Muscle of back (tissue), 11 donors: ENCODE measurements around the gene CRACR2B. TPM values are rescaled to one million over a fixed set of nuclear protein-coding genes. Genes with fewer than 3 reads are reported as not detected.
A peak's percentile ranks its signal among the peaks of the same experiment; 100 is the strongest.

ENCODE experiments used
- DNase-seq, 3 donors: peaks; one replicate each; pipeline versions ENCODE4 v3.0.0 to v3.0.0-alpha.2; 2013
- polyA plus RNA-seq, 10 donors: library from polyadenylated mRNA; unstranded; fragments of 120-200 nt; gene quantifications; one replicate each; pipeline ENCODE4 v1.2.1, GENCODE V29; 2013; ENCODE audit not compliant: insufficient read length in 10 of 10

Gene CRACR2B
- polyA plus RNA-seq, 10 donors = 8.2 to 16.0 (median 10.9) TPM

DNA sequence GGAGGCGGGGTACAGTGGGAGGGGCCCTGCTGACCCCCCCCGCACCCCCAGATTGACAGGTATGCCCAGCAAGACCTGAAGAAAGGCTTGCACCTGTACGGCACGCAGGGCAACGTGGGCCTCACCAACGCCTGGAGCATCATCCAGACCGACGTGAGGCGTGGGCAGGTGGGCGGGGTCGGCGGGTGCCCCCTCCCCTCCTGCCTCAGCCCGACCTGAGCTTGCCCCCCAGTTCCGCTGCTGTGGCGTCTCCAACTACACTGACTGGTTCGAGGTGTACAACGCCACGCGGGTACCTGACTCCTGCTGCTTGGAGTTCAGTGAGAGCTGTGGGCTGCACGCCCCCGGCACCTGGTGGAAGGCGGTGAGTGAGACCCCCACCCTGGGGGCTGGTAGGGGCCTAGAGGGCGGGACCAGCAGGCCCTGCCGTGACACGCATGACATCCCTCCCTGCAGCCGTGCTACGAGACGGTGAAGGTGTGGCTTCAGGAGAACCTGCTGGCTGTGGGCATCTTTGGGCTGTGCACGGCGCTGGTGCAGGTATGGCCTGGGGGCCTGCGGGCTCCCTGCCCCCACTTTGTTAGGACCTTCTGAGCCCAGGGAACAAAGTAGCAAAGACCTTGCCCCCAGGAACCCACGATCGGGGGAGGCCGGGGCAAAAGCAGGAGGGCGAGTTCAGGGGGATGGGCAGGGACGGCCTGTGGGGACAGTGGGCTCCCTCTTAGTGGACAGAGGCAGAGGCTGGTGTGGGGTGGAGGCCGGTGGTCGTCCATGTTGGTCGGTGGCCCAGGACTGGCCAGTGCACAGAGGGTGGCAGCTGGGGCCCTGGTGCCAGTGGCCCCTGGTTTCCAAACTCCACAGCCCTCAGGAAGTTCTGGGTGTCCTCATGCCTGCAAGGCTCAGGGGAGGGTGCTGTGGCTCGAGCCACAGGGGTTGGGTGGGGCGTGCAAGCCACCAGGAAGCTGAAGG is 38.0 kb downstream of the CRACR2B start:
- DNase-seq = peak in 1 of 3 donors; percentile 14

DNA sequence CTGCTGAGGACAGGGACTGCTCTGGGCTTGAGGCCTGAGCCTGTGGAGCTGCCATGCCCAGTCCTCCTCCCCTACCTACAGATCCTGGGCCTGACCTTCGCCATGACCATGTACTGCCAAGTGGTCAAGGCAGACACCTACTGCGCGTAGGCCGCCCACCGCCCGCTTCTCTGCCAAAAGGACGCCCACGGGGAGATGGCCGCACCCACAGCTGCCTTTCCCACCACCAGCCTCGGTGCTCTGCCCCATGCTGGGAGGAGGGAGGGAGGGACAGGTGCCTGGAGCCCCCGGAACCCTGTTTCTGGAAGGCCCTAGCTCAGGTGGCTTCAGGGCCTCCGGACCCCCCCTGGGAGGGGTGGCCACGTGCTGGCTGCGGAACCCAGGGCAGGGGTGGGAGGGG is 38.8 kb downstream of the CRACR2B start:
- no peak for DNase-seq

DNA sequence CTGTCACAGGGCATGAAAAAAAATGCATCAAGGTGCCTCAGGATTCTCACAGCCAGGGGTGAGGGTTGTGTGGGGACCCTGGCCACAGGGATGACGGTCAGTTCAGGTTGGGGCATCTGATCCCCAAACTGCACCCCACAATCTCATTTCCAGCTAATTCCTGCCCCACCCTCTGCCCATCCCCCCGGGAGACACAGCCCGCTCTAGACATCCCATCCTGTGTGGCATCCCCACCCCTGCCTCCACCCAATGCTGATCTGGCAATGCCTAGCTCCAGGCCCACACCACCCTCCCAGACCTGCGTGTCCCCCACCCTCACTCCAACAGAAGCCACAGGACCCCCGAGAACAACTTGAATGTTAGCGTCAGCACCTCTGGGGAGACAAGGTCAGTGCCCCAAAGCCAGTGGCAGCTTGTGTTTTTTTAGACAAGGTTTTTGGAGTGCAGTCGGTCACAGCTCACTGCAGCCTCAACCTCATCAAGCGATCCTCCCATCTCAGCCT is 40.2 kb downstream of the CRACR2B start:
- DNase-seq = no peak

DNA sequence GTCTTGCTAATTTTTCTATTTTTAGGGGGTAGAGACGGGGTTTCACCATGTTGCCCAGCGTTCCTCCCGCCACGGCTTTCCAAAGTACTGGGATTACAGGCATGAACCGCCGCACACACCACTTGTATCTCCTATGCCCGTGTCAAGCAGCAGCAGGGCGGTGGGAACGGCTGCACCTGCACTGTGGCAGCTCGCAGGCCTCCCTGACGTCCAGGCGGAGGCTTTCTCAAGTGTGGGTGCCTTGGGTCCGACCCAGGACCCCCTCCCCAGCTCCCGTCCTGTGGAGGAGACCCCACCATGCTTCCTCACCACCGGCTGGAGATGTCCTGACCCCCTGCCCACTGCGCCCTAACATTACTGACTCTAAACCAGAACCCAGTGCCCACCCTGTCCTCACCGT is 40.7 kb downstream of the CRACR2B start:
- no peak for DNase-seq

DNA sequence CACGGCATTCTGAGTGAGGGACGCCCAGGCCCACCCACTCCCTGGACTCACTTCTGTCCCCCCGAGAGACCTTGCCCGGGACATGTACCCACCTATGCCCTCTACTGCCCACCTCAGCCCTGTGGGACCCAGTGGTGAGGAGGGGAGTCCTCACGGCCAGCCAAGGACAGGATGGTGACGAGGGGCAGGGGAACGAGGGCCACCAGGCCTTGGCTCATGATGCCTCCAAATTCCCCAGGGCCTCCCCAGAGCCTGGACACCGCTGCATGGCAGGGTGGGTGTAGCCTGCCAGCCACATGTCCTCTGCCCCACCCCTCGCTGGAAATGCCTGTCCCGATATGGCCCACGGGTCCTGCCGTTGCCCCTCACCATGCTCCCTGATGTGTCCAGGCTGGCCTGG is 41.1 kb downstream of the CRACR2B start:
- no peak for DNase-seq

DNA sequence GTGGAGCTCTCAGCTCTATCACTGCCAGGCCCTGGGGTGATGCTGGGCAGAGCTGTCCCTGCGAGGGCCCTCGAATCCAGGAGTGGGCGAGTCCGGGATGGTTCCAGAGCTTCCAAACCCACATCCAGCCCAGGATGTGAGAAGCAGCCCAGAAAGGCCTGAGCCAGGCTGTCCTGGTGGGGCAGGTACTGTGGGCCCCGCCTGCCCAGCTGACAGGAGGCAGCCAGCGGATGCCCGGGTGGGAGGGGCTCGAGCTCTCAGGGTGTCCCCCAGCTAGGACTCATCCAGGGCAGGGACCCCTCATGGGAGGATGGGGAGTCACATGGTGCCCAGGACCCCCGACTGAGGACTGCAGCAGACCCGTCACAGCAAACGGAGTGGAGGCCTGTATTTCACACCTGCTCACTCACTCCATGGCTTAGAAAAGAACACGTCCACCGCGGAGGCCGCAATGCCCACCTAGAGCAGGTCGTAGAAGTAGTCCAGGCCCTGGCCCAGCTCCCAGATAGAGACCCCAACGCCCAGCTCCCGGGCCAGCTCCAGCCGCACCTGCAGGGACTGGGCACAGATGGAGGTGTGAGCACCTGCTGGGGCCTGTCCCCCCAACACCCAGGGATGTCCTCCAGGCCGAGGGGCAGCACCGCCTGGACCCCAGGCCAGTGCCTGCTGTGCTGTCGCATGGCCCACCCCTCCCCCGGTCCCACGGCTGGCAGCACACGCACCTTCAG is 41.8 kb downstream of the CRACR2B start:
- no peak for DNase-seq

DNA sequence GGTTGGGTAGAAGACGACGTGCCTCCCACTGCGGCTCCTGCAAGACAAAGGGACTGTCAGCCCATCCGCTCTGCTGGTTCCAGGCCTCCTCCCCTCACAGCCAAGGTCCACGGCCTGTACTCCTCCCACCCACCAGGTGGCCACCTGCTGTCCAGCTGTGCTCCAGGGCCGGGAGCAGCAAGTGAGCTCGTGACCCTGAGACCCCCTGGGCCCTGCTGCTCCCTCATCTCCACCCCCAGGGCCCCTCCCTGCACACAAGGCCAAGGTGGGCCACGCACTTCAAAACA is 42.4 kb downstream of the CRACR2B start:
- DNase-seq = peak in 1 of 3 donors; percentile 23

DNA sequence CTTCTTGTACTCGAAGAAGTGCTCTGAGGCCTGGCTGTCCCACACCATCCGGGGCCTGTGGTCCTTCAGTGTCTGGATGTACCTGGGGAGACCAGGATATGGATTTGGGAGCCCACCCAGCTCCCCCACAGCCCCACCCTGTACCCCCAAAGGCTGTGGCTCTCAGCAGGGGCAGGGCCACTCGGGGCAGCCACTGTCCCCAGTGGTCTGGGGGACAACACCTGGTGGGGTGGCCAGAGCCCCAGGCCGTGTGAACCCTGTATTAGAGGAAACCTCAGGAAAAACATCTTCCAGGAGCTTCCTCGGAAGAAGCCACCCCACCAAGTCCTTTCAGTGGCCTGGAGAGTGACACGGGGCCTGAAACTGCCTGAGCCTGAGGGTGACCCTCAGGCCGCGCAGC is 42.7 kb downstream of the CRACR2B start:
- DNase-seq = no peak

DNA sequence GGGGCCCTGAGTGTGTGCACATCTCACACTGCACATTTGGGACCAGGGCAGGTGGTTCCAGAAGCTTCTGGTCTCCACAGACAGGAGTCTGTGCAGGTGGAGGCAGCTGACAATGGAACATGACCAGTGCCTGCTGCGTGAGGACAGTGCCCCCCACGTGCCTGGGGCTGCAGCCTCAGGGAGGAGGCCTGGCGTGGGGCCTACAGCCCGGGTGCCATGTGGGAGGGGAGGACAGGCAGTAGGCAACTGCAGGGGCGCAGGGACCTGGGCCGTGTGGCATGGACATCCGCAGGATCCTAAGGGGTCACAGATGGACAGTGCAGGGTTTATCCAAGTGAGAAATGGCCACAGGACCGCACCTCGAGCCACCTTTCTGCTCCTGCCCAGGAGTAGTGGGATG is 43.8 kb downstream of the CRACR2B start:
- DNase-seq = no peak

DNA sequence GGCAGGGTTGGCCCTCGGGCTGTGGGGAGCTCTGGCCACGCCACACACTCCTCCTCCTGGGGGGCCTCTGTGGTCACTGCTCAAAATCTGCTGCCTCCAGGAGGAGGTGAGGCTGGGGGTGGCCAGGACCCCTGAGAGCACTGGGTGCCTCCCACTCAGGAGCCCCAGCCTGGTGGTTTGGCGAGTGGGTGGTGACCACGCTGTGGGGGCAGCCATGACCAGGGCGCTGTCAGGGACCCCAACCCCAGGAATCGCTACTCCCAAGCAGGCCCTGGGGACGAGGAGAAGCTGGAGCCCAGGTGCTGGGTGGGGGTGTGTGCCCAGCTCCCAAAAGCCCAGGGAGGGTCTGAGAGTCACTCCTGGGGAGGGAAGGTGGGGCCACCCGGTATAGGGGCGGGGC is 45.1 kb downstream of the CRACR2B start:
- DNase-seq = no peak

DNA sequence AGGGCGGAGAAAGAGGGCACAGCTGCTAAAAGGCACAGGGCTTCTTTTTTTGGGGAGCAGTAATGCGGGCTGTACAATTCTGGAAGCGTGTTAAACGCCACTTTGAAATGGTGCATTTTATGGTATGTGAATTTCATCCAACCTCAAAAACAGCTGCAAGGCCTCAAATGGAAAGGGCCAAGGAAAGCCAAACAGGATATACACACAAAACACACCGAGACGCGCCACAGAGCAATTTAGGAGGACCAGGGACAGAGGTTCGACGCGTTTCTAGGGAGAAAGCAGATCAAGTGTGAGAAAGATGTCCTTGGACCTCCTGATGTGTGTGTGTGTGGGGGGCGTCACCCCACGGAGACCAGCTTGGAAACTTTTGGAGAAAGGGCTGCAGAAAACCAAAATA is 46.0 kb downstream of the CRACR2B start:
- peak in 1 of 3 donors; percentile 75 for DNase-seq

DNA sequence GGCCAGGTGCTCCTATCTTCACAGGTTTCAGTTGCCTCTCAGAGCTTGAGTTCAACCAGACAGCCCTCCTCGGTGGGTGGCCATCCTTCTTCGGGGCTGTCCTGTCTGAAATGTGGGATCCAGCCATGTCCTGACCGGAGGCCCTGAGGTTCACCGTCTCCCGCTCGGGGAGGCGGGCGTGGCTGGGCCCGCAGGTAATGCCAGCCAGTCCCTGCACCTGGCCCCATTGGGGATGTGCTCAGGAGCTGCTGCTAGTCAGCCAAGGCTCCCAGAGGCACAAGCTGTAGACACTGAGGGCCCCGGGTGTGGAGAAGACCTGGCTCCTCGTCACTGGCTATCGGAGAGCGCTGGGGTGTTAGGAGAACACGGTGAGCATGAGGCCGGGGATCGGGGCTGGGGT is 47.5 kb downstream of the CRACR2B start:
- DNase-seq = no peak

DNA sequence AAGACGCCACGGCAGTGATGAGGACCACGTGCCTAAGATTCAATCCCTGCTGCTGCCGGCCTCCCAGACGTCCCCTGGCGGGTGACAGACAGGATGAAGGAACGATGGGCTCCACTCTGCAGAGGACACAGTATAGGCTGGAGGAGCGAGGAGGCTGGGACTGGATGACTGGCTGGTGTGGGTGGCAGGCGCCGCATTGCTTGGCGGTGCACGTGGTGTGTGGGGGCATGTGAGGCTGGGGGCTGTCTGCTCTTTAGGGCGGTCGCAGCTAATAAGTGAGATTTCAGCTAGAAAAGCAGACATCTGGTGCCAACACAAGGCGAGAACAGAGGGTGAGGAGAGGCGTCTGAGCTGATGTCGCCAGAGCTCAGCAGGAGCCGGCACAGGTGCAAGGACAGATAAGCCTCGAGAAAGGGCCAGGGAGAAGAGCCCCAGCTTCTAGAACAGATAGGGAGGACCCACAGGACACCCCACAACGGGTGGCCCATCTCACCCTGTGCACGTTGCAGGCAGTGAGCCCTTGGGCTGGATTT is 48.1 kb downstream of the CRACR2B start:
- no peak for DNase-seq

DNA sequence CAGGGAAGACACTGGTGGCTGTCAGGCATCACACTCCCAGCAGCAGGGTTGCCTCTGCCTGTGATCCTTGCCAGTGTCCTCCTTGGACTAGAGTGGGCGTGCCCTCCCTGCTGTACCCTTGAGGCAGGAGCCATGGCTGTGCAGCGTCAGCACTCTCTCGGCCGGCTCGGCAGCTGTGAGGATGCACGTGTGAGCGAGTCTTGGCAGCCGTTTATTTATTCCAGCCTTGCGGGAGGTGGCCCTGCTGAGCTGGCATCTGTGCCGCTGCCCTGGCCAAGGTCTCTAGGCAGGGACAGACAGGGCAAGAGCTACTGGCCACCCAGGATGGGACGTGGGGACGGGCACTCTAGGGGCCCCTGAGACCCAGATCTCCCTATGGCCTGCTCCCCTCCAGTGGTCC is 48.8 kb downstream of the CRACR2B start:
- DNase-seq = peak in 2 of 3 donors; percentile 49 to 62

DNA sequence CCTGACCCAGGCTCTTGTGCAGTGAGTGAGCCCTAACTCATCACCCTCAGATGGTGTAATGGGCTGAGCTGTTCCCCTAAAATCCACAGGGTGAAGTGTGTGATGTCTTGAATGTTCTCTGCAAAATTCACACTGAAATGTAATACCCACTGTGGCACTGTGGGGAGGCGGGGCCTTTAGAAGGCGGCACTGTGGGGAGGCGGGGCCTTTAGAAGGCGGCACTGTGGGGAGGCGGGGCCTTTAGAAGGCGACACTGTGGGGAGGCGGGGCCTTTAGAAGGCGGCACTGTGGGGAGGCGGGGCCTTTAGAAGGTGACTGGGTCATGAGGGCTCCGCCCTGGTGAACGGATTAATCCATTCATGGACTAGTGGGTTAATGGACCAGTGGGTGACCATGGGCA is 49.8 kb downstream of the CRACR2B start:
- no peak for DNase-seq

DNA sequence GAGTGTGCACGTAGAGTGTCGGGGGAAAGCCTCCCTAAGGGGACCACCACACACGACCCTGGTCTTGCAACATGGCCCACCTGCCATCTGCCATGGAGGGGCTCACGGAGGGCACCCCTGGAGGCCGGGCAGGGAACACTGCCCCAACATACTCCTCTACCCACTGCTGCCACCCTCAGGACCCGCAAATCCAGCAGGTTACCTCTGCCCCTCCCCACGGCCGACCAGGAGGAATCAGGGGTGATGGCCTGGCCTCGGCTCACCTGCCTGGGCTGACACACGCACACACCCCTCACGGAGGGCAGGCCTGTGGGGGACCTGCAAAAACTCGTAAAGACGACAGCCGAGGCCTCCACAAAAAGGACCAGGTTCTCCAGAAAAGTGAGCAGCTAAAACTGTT is 52.7 kb downstream of the CRACR2B start:
- no peak for DNase-seq

Other genes with a start within 250 kb of the CRACR2B start
- 10 to 100 TPM in 4 of 10 donors, 1 to 10 TPM in 6; 6.3 to 13.1 (median 9.6) TPM for gene IRF7, start 212.0 kb upstream of the CRACR2B start, polyA plus RNA-seq
- gene CDHR5, start 203.0 kb upstream of the CRACR2B start, polyA plus RNA-seq = 1 to 10 TPM in 7 of 10 donors, under 1 TPM in 3; 0.60 to 2.1 (median 1.2) TPM
- 100 to 1,000 TPM in 1 of 10 donors, 10 to 100 TPM in 9; 31.7 to 107 (median 61.3) TPM for gene SCT, start 200.7 kb upstream of the CRACR2B start, polyA plus RNA-seq
- under 1 TPM; 0.23 to 0.90 (median 0.73) TPM for gene DRD4, start 190.7 kb upstream of the CRACR2B start, polyA plus RNA-seq
- 10 to 100 TPM; 22.1 to 40.7 (median 29.2) TPM for gene DEAF1, start 132.7 kb upstream of the CRACR2B start, polyA plus RNA-seq
- gene TMEM80, start 132.1 kb upstream of the CRACR2B start, polyA plus RNA-seq = 10 to 100 TPM; 10.6 to 27.9 (median 16.7) TPM
- gene EPS8L2, start 121.7 kb upstream of the CRACR2B start, polyA plus RNA-seq = 1 to 10 TPM; 1.5 to 9.0 (median 2.8) TPM
- 10 to 100 TPM; 55.0 to 92.1 (median 66.3) TPM for gene TALDO1, start 80.5 kb upstream of the CRACR2B start, polyA plus RNA-seq
- gene GATD1, start 50.4 kb upstream of the CRACR2B start, polyA plus RNA-seq = 10 to 100 TPM; 30.5 to 49.5 (median 39.2) TPM
- 1 to 10 TPM in 1 of 10 donors, under 1 TPM in 9; 0.35 to 1.0 (median 0.60) TPM for gene CEND1, start 37.8 kb upstream of the CRACR2B start, polyA plus RNA-seq
- gene SLC25A22, start 29.6 kb upstream of the CRACR2B start, polyA plus RNA-seq = 10 to 100 TPM in 6 of 10 donors, 1 to 10 TPM in 4; 9.0 to 16.8 (median 10.2) TPM
- 10 to 100 TPM in 1 of 10 donors, 1 to 10 TPM in 9; 4.4 to 10.5 (median 6.3) TPM for gene PIDD1, start 22.7 kb upstream of the CRACR2B start, polyA plus RNA-seq
- gene RPLP2, start 18.0 kb upstream of the CRACR2B start, polyA plus RNA-seq = 1,000 to 10,000 TPM; 1,394 to 1,882 (median 1,587) TPM
- gene PNPLA2, start 9.0 kb upstream of the CRACR2B start, polyA plus RNA-seq = 10 to 100 TPM; 18.4 to 32.9 (median 27.9) TPM
- gene CD151, start 5.0 kb downstream of the CRACR2B start, polyA plus RNA-seq = 100 to 1,000 TPM; 113 to 161 (median 135) TPM
- 100 to 1,000 TPM in 6 of 10 donors, 10 to 100 TPM in 4; 69.6 to 159 (median 104) TPM for gene POLR2L, start 14.6 kb downstream of the CRACR2B start, polyA plus RNA-seq
- 10 to 100 TPM; 41.1 to 72.2 (median 49.6) TPM for gene TSPAN4, start 14.9 kb downstream of the CRACR2B start, polyA plus RNA-seq
- gene CHID1, start 82.9 kb downstream of the CRACR2B start, polyA plus RNA-seq = 10 to 100 TPM; 53.2 to 82.8 (median 64.0) TPM
- 10 to 100 TPM; 40.5 to 62.5 (median 49.2) TPM for gene AP2A2, start 98.0 kb downstream of the CRACR2B start, polyA plus RNA-seq
- gene MUC6, start 208.8 kb downstream of the CRACR2B start, polyA plus RNA-seq = under 1 TPM; 0.08 to 0.46 (median 0.34) TPM
- gene MUC2, start 247.0 kb downstream of the CRACR2B start, polyA plus RNA-seq = under 1 TPM in 7 of 10 donors, not detected in 3; 0.01 to 0.09 (median 0.03) TPM